ENCODE data around the gene LGALS16.

- TF ChIP-seq CTCF (IDR thresholded peaks at IDR 0.05) (no peak), POLR2AphosphoS5 (IDR thresholded peaks at IDR 0.05) (no peak), POLR2A (IDR thresholded peaks at IDR 0.05) (no peak)
Measured at GRCh38 chr19:39704181-39705044, 48.7 kb downstream of the LGALS16 start, which contains the start of gene LGALS14.
